Measurements from ENCODE around the gene AGAP1. TPM values are rescaled to one million over a fixed set of nuclear protein-coding genes. Genes with fewer than 3 reads are reported as not detected.
A peak's percentile ranks its signal among the peaks of the same experiment; 100 is the strongest.

AGAP1 gene
- total RNA-seq, 1 experiment from 2014 or later: 25.8 TPM

- no CpG with 5 or more reads among the region's 12 CpGs for WGBS (ENCODE audit: extremely low coverage, insufficient read length, low lambda C conversion rate)
- Histone ChIP-seq H3K4me2 (ENCODE audit: insufficient read depth, insufficient read length, low read length) (no peak overlapping the region), H4K20me1 (ENCODE audit: control insufficient read depth, insufficient read depth, insufficient read length) (no peaks in the 10 kb centered on the region)
Observed at GRCh38 chr2:235573331-235574221, 79.7 kb downstream of the AGAP1 start.

More at GRCh38 chr2:235573331-235574221, 79.7 kb downstream of the AGAP1 start:
- Histone ChIP-seq H3K56ac (ENCODE audit: insufficient read length, low read depth, low read length) (no peak overlapping the region), H2BK20ac (ENCODE audit: low read depth, low read length, poor library complexity, severe bottlenecking) (no peak overlapping the region), H2AFZ (ENCODE audit: low read length) (no peak overlapping the region), H2AK5ac (ENCODE audit: insufficient read length, low read length) (no peak overlapping the region), H4K8ac (replicated peaks; ENCODE audit: insufficient read length, low read depth, low read length) (no peak overlapping the region), H4K91ac (ENCODE audit: insufficient read length, low read depth, low read length) (no peak overlapping the region), H3K23ac (ENCODE audit: insufficient read length, low read depth, low read length) (no peak overlapping the region), H2BK5ac (ENCODE audit: insufficient read length, low read length) (no peak overlapping the region), H3K9me3 (ENCODE audit: control insufficient read depth, low read depth, low read length) (peaks cover 2% of the 10 kb centered on the region), H3K79me2 (ENCODE audit: insufficient read depth, low read length) (peaks cover 8% of the 10 kb centered on the region; the same call in 1 of the 2 replicates), H2BK12ac (ENCODE audit: insufficient read length, low read depth, low read length) (no peak overlapping the region), H4K5ac (ENCODE audit: insufficient read length, low read depth, low read length) (no peak overlapping the region), H2BK15ac (ENCODE audit: low read depth, low read length) (no peak overlapping the region; the same call in 1 of the 2 replicates), H3K14ac (ENCODE audit: insufficient read depth, low read length) (peak overlapping the region; percentile 43; the same call in 1 of the 2 replicates), H3K9ac (ENCODE audit: extremely low read depth, insufficient read length, low read length) (no peak overlapping the region), H3K18ac (ENCODE audit: insufficient read length, low read depth, low read length) (no peak overlapping the region), H2BK120ac (ENCODE audit: low read depth, low read length, poor library complexity, severe bottlenecking) (no peak overlapping the region), H3K27ac (ENCODE audit: insufficient read length, low read depth, low read length) (no peak overlapping the region), H3K4me1 (ENCODE audit: insufficient read depth, low read length) (0 out of 2 replicates have a peak, but pooled peaks cover 2% of the 10 kb centered on the region), H3K79me1 (ENCODE audit: insufficient read depth, low read depth, low read length, poor library complexity, severe bottlenecking) (no peaks in the 10 kb centered on the region), H3K23me2 (ENCODE audit: insufficient read length, low read depth, low read length, poor library complexity, severe bottlenecking) (no peaks in the 10 kb centered on the region), H3K4ac (ENCODE audit: low read depth, low read length) (no peak overlapping the region), H3T11ph (ENCODE audit: low read length) (no peak overlapping the region), H3K27me3 (ENCODE audit: insufficient read depth, low read length) (no peaks in the 10 kb centered on the region)
- Mint-ChIP-seq H3K36me3 (ENCODE audit: insufficient read depth in 1 of 3, low read depth in 3 of 3) (peaks cover 3 to 4% (median 4%) of the 10 kb centered on the region in 3 experiments), H3K9me3 (peaks cover 3% of the 10 kb centered on the region in 2 experiments; a peak in 4 of 5 replicates), H3K27ac (no peak overlapping the region), H3K27me3 (ENCODE audit: low read depth) (no peaks in the 10 kb centered on the region; the same call in 1 of the 2 replicates), H3K4me3 (no peak overlapping the region), H3K4me1 (peaks cover 66 to 72% of the 10 kb centered on the region in 2 experiments)
- no peak for DNase-seq
- no peak for TF ChIP-seq CTCF (conservative IDR thresholded peaks at IDR 0.05)

All from H9 (cell line).